Aorta (tissue), 5 donors: ENCODE data around the gene SNAPC3. TPM values are rescaled to one million over a fixed set of nuclear protein-coding genes. Genes with fewer than 3 reads are reported as not detected.

Source experiments
- ATAC-seq: fragments of 200-7000 bp; cut with Tn5 transposase; one replicate; pipeline ENCODE4 v1.9.1; 2022; ENCODE audit warnings: moderate library complexity; ENCODE audit not compliant: low FRiP score
- DNase-seq, 2 donors: peaks; one replicate each; pipeline ENCODE4 v3.0.0-alpha.2; 2020
- H3K27ac ChIP-seq, 2 donors: one replicate each; pipeline ENCODE4 v1.5.1; 2013; ENCODE audit warnings: low read length in 2 of 2, mild to moderate bottlenecking in 2 of 2, moderate library complexity in 2 of 2, control low read depth in 1 of 2, inconsistent platforms in 1 of 2, low read depth in 1 of 2
- H3K27me3 ChIP-seq, 2 donors: one replicate each; pipeline ENCODE4 v1.6.1; 2013; ENCODE audit warnings: control low read depth in 1 of 2, low read length in 1 of 2, mild to moderate bottlenecking in 1 of 2, moderate library complexity in 1 of 2; ENCODE audit not compliant: insufficient read depth in 2 of 2, control insufficient read depth in 1 of 2
- H3K36me3 ChIP-seq, 2 donors: one replicate each; pipeline ENCODE4 v1.6.1; 2013; ENCODE audit warnings: control low read depth in 1 of 2, low read length in 1 of 2, mild to moderate bottlenecking in 1 of 2; ENCODE audit not compliant: insufficient read depth in 2 of 2, control insufficient read depth in 1 of 2
- H3K4me1 ChIP-seq, 2 donors: one replicate each; pipeline ENCODE4 v1.6.1; 2013; ENCODE audit warnings: low read length in 2 of 2, control low read depth in 1 of 2, mild to moderate bottlenecking in 1 of 2, moderate library complexity in 1 of 2; ENCODE audit not compliant: insufficient read depth in 2 of 2, control insufficient read depth in 1 of 2
- H3K4me3 ChIP-seq, 2 donors: one replicate each; pipeline ENCODE4 v1.5.1; 2013; ENCODE audit warnings: low read length in 2 of 2, control low read depth in 1 of 2, mild to moderate bottlenecking in 1 of 2
- H3K9me3 ChIP-seq: one replicate; pipeline ENCODE4 v1.6.1; 2013; ENCODE audit warnings: mild to moderate bottlenecking, low read length; ENCODE audit not compliant: control insufficient read depth
- WGBS, 2 donors: extraction: QIAGEN DNeasy Blood & Tissue Kit; methylation state at CpG; one replicate each; pipeline ENCODE4 v1.1.7; 2013; 5-methylcytosine and 5-hydroxymethylcytosine counted together
- intact Hi-C, 2 donors: fragments of 100-400 bp; cut with DNase I; formaldehyde crosslinking; loops; one replicate each; pipeline versions ENCODE4 v1.14.2 to v1.15.0; 2022
- polyA plus RNA-seq, 2 donors: library from polyadenylated mRNA; stranded (reverse); fragments of 200-250 nt; gene quantifications; one replicate each; pipeline ENCODE4 v1.2.3, GENCODE V29; 2013
- total RNA-seq, 2 donors: library from RNA; stranded (reverse); fragmentation: NEBNext Ultra II Directional; extraction: Animal tissue kit (Norgen Biotek cat#: 25700); gene quantifications; one replicate each; pipeline ENCODE4 v1.2.1, GENCODE V29; 2021
- donor health status: healthy with polysubstance abuse.
- donor health status: Bipolar disorder and iron deficiency.
- donor health status: DM: no; HTN: no; CAD: no.
- donor health status: DM: no; HTN: no; CAD: no.
- donor health status: DM: yes; HTN: yes; CAD: no.

Gene SNAPC3
- total and polyA plus RNA-seq, 4 donors: 16.2 to 48.9 (median 31.3) TPM

- Histone ChIP-seq H3K27me3 (no peaks in the 10 kb centered on the region), H3K4me3 (no peak overlapping the region), H3K36me3 (no peaks in the 10 kb centered on the region), H3K4me1 (no peaks in the 10 kb centered on the region), H3K9me3 (no peaks in the 10 kb centered on the region), H3K27ac (no peak overlapping the region)
- intact Hi-C loops: loop anchor here in 1 of 2 donors (10.0 kb wide), 1 partner anchor 191 kb away; no protein-coding TSS in a partner anchor
- ATAC-seq: no peak
- DNase-seq: no peak
- 30 to 31% methylated on average over 2 of the region's 2 CpGs for WGBS, 2 donors
These were observed 63.4 kb downstream of the SNAPC3 start for GRCh38 chr9:15485836-15486666.

GRCh38 chr9:15491950-15492349 lies 69.3 kb downstream of the SNAPC3 start:
- intact Hi-C loops: no loop called here
- 98 to 100% methylated on average over 1 of the region's 1 CpG for WGBS, 2 donors
- H3K27ac ChIP-seq: no peak overlapping the region
- ATAC-seq (no peak), DNase-seq (no peak)
- H3K4me3 ChIP-seq: no peak overlapping the region
- H3K36me3 ChIP-seq: no peaks in the 10 kb centered on the region
- H3K4me1 ChIP-seq: no peaks in the 10 kb centered on the region
- H3K27me3 ChIP-seq: no peaks in the 10 kb centered on the region
- H3K9me3 ChIP-seq: no peaks in the 10 kb centered on the region

- intact Hi-C loops: no loop called here
- Histone ChIP-seq H3K27me3 (no peaks in the 10 kb centered on the region), H3K4me1 (peaks cover 0 to 2% of the 10 kb centered on the region in 2 donors), H3K27ac (no peak overlapping the region), H3K36me3 (no peaks in the 10 kb centered on the region), H3K4me3 (no peak overlapping the region), H3K9me3 (no peaks in the 10 kb centered on the region)
- WGBS, 2 donors: 86 to 89% methylated on average over 13 of the region's 13 CpGs
- no peak for DNase-seq
- ATAC-seq: no peak
These were observed 69.9 kb downstream of the SNAPC3 start for GRCh38 chr9:15492485-15493150.

- intact Hi-C loops: no loop called here
- no peaks in the 10 kb centered on the region for H3K27me3 ChIP-seq
- no peak for ATAC-seq
- H3K4me1 ChIP-seq: peaks cover 0 to 2% of the 10 kb centered on the region in 2 donors
- H3K36me3 ChIP-seq: peaks cover 0 to 2% of the 10 kb centered on the region in 2 donors
- WGBS, 2 donors: 81 to 86% methylated on average over 13 of the region's 13 CpGs
- DNase-seq: no peak
- no peak overlapping the region for H3K27ac ChIP-seq
- no peaks in the 10 kb centered on the region for H3K9me3 ChIP-seq
- H3K4me3 ChIP-seq: no peak overlapping the region
These were observed 75.7 kb downstream of the SNAPC3 start for GRCh38 chr9:15498246-15498995.

- H3K4me3 ChIP-seq: no peak overlapping the region
- peaks cover 0 to 2% of the 10 kb centered on the region in 2 donors for H3K36me3 ChIP-seq
- 23 to 40% methylated on average over 2 of the region's 2 CpGs for WGBS, 2 donors
- DNase-seq (no peak), ATAC-seq (no peak)
- H3K27ac ChIP-seq: no peak overlapping the region
- intact Hi-C loops: no loop called here
- no peaks in the 10 kb centered on the region for H3K27me3 ChIP-seq
- H3K4me1 ChIP-seq: peaks cover 0 to 2% of the 10 kb centered on the region in 2 donors
- H3K9me3 ChIP-seq: no peaks in the 10 kb centered on the region
These were observed 76.5 kb downstream of the SNAPC3 start for GRCh38 chr9:15499139-15499538.

- ATAC-seq: no peak
- WGBS, 2 donors: 44 to 50% methylated on average over 6 of the region's 6 CpGs
- intact Hi-C loops: no loop called here
- Histone ChIP-seq H3K27me3 (no peaks in the 10 kb centered on the region), H3K4me3 (no peak overlapping the region), H3K4me1 (peaks cover 0 to 2% of the 10 kb centered on the region in 2 donors), H3K9me3 (no peaks in the 10 kb centered on the region), H3K27ac (no peak overlapping the region), H3K36me3 (peaks cover 0 to 2% of the 10 kb centered on the region in 2 donors)
- no peak for DNase-seq
These were observed 78.5 kb downstream of the SNAPC3 start for GRCh38 chr9:15501179-15501578.

GRCh38 chr9:15501803-15502202 lies 79.1 kb downstream of the SNAPC3 start:
- WGBS, 2 donors: 88% methylated on average over 5 of the region's 5 CpGs
- ATAC-seq (no peak), DNase-seq (no peak)
- Histone ChIP-seq H3K36me3 (peaks cover 0 to 2% of the 10 kb centered on the region in 2 donors), H3K27me3 (no peaks in the 10 kb centered on the region), H3K4me1 (peaks cover 0 to 2% of the 10 kb centered on the region in 2 donors), H3K4me3 (no peak overlapping the region), H3K27ac (no peak overlapping the region), H3K9me3 (no peaks in the 10 kb centered on the region)
- intact Hi-C loops: no loop called here

- no peak for ATAC-seq
- H3K4me3 ChIP-seq: no peak overlapping the region
- no peak overlapping the region for H3K27ac ChIP-seq
- no peak for DNase-seq
- no peaks in the 10 kb centered on the region for H3K9me3 ChIP-seq
- H3K27me3 ChIP-seq: no peaks in the 10 kb centered on the region
- H3K4me1 ChIP-seq: peaks cover 0 to 4% of the 10 kb centered on the region in 2 donors
- peaks cover 0 to 2% of the 10 kb centered on the region in 2 donors for H3K36me3 ChIP-seq
- intact Hi-C loops: no loop called here
- WGBS, 2 donors: 63 to 69% methylated on average over 3 of the region's 3 CpGs
These were observed 83.2 kb downstream of the SNAPC3 start for GRCh38 chr9:15505921-15506320.
